GM06990 (cell line): ENCODE measurements around the gene KRTDAP.

Experiments
- DNase-seq: peaks from one replicate; pipeline ENCODE4 v3.0.0-alpha.2; 2011; ENCODE audit not compliant: insufficient read length; ENCODE audit errors: extremely low read depth
- H3K27me3 ChIP-seq: replicated peaks from 2 replicates; pipeline ENCODE4 v1.6.0; 2011; ENCODE audit warnings: low read length; ENCODE audit not compliant: control insufficient read depth, insufficient read depth
- H3K36me3 ChIP-seq: 2 replicates; pipeline ENCODE4 v1.5.1; 2011; ENCODE audit warnings: low read length; ENCODE audit not compliant: control insufficient read depth, insufficient read depth
- H3K4me3 ChIP-seq: replicated peaks from 2 replicates; pipeline ENCODE4 v1.5.1; 2011; ENCODE audit warnings: low read depth, mild to moderate bottlenecking, control low read depth, low read length
- TF ChIP-seq, protein P1 (sequence below): IDR thresholded peaks from 2 replicates; pipeline ENCODE4 v1.5.1; 2011; ENCODE audit warnings: low read length, control low read depth, mild to moderate bottlenecking, inconsistent platforms; ENCODE audit not compliant: insufficient read depth, poor library complexity, severe bottlenecking

The KRTDAP gene

DNA sequence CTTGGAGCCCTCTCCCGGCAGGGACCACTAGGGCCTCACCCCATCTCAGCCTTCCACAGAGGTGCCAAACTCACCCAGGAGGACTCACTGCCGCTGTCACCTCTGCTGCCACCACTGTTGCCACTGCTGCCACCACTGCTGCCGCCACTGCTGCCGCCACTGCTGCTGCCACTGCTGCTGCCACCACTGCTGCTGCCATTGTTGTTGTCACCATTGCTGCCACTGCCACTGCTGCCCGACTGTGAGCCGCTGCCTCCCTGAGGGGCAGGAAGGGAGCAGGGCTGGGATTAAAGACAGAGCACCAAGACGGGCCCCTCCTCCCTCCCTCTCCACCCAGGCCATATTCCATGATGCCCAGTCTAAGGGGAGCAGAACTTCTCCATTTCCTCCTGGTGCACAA is 21.1 kb upstream of the KRTDAP start:
- DNase-seq, result no peak
- H3K4me3 ChIP-seq, result no peak overlapping the region
- no peaks in the 10 kb centered on the region; the same call in 1 of the 2 replicates for H3K27me3 ChIP-seq
- TF ChIP-seq, protein P1, sequence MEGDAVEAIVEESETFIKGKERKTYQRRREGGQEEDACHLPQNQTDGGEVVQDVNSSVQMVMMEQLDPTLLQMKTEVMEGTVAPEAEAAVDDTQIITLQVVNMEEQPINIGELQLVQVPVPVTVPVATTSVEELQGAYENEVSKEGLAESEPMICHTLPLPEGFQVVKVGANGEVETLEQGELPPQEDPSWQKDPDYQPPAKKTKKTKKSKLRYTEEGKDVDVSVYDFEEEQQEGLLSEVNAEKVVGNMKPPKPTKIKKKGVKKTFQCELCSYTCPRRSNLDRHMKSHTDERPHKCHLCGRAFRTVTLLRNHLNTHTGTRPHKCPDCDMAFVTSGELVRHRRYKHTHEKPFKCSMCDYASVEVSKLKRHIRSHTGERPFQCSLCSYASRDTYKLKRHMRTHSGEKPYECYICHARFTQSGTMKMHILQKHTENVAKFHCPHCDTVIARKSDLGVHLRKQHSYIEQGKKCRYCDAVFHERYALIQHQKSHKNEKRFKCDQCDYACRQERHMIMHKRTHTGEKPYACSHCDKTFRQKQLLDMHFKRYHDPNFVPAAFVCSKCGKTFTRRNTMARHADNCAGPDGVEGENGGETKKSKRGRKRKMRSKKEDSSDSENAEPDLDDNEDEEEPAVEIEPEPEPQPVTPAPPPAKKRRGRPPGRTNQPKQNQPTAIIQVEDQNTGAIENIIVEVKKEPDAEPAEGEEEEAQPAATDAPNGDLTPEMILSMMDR, result no peak
- no peaks in the 10 kb centered on the region for H3K36me3 ChIP-seq

DNA sequence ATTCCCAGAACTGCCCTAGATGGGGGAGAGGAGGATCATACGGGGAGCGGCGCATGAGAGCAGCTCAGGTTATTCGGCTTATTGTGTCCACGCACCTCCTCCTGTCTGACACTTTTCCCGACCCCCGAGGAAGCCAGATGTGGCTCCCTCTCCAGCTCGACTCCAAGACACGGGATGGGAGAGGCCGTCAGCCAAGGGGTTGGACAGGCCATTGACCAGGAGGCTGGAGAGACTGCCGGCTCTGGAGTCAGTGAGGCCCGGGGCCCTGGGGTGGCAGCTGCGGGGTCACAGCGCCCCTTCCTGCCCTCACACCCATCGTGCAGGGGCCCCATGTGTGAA is 20.3 kb upstream of the KRTDAP start:
- H3K4me3 ChIP-seq, result no peak overlapping the region

DNA sequence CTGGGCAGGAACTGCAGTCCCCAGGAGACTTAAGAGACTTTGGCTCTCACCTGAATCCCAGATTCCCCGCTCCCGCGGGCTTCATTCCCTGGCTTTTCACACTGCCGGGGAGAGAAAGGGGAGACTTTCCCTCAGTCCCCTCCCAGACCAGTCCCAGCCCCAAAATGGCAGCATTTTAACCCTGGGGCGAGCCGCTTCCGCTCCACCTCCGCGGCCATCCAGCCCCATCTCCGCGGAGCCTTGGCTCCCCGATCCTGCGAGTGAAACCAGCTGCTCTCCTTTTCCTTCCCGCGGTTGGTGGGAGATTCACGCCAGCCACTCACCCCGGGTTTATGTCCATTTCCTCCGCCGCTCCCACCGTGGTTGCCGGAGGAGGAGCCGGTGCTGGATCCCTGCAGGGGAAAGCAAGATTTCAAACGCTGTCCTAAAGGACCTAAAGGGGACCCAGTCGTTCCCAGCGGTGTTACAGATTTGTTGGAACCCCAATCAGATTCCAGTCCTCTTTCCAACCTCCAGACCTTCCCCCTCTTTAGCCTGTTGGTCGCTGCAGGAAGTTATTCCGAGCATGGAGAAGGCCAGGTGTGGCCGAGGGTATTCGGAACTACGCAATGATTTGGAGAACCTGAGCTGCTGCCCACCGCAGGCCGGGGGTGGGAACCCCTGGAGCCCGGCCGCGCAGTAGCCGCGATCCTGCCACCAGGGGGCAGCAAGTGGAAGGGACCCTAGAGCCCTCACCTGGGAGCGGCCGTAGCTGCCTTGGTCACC is 19.8 kb upstream of the KRTDAP start:
- peak overlapping the region; percentile 59 for H3K4me3 ChIP-seq
- H3K27me3 ChIP-seq, result no peaks in the 10 kb centered on the region; the same call in 1 of the 2 replicates
- DNase-seq, result peak; percentile 81

More for the DNA sequence above, 20.3 kb upstream of the KRTDAP start:
- Histone ChIP-seq H3K27me3 (no peaks in the 10 kb centered on the region; the same call in 1 of the 2 replicates), H3K36me3 (no peaks in the 10 kb centered on the region)
- TF ChIP-seq, protein P1, result no peak
- no peak for DNase-seq

DNA sequence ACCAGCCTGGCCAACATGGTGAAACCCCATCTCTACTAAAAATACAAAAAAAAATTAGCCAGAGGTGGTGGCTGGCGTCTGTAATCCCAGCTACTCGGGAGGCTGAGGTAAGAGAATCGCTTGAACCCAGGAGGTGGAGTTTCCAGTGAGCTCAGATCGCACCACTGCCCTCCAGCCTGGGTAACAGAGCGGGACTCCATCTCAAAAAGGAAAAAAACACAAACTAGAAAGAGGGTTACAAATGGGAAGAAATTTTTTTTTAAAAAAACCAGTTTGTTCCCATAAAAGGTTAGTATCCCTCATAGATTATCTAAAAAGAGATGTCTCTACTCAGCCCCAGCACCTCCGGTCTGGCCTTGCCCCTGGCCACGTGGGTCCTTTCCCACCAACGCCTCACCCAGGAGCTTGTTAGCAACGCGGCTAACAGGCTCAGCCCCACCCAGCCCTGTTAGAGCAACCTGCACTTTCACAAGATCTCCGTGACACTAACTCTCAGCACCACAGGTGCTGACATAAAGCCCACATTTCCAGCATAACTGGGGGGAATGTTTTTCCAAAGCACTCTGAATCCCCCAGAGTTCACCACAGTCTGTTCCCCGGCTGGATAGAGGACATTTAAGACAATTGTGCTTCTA is 18.9 kb upstream of the KRTDAP start:
- Histone ChIP-seq H3K4me3 (peak overlapping the region; percentile 59), H3K27me3 (no peaks in the 10 kb centered on the region; the same call in 1 of the 2 replicates), H3K36me3 (no peaks in the 10 kb centered on the region)
- TF ChIP-seq, protein P1, result no peak
- peak; percentile 50 for DNase-seq

More for the DNA sequence above, 19.8 kb upstream of the KRTDAP start:
- TF ChIP-seq, protein P1, result peak; percentile 96
- H3K36me3 ChIP-seq, result no peaks in the 10 kb centered on the region

DNA sequence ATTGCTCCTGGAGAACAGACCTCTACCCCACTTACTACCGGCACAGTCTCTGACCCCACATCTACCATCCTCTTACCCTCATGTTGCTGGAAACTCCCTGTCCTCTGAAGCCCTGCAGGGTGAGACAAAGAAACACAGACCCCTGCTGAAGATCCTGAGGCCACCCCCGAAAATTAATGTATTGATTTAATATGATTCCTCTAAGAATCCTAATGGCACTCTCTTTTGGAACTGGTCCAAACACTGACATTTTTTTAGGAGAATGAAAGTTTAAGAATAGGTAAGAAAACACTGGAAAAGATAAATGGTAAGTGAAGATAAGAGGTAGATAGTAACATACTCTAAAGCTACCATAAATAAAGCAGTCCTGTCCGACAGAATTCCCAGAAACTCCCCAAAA is 17.9 kb upstream of the KRTDAP start:
- TF ChIP-seq, protein P1, result no peak
- Histone ChIP-seq H3K27me3 (no peaks in the 10 kb centered on the region; the same call in 1 of the 2 replicates), H3K36me3 (no peaks in the 10 kb centered on the region), H3K4me3 (no peak overlapping the region)
- no peak for DNase-seq

DNA sequence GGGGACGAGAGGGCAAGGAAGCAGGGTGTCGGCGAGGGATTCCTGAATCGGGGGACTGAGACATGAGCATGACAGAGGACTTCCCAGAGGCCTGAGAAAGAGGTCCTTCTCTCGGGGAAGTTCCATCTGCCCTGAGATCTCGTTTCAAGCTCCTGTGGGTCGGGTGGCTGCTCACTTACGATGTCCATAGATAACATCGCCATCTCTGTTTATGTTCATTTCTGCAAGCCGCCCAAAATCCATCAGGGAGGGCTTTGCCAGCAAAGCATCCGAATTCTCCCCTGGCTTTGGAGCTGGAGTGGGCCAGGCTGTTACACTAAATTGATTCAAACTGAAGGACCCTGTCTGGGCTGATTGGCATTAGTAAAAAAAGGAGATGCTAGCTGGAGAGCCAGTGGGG is 17.3 kb upstream of the KRTDAP start:
- TF ChIP-seq, protein P1, result no peak
- no peaks in the 10 kb centered on the region for H3K36me3 ChIP-seq
- DNase-seq, result no peak
- H3K4me3 ChIP-seq, result no peak overlapping the region
- no peaks in the 10 kb centered on the region for H3K27me3 ChIP-seq
